Vagina (tissue), 2 donors: ENCODE data around the gene SLC1A5.
"Not testable (repeated sequence)": the region's sequence is repeated elsewhere in the genome, so short reads cannot be mapped to it uniquely, and the experiment has no call there.

ENCODE experiments used
- POLR2A ChIP-seq, 2 donors: fragments of 450-650 bp; IDR thresholded peaks; one replicate each; pipeline ENCODE4 v1.6.1; 2017; ENCODE audit warnings: antibody characterized with exemption in 2 of 2, mild to moderate bottlenecking in 2 of 2, moderate library complexity in 2 of 2
- POLR2AphosphoS5 ChIP-seq, 2 donors: sonication (generic); formaldehyde crosslinking; IDR thresholded peaks; one replicate each; pipeline ENCODE4 v1.9.0; 2017; ENCODE audit warnings: antibody characterized with exemption in 2 of 2, mild to moderate bottlenecking in 2 of 2, low read depth in 1 of 2; ENCODE audit not compliant: insufficient read depth in 1 of 2
- TF ChIP-seq, protein P1 (sequence below), 3 experiments: fragments of 450-650 bp in 2 of 3; fragments of 200-600 bp in 1 of 3; sonication (generic) in 1 of 3; IDR thresholded peaks; one replicate each; pipeline ENCODE4 v1.5.1; 2017 to 2019; ENCODE audit warnings: antibody characterized with exemption in 3 of 3, mild to moderate bottlenecking in 2 of 3, moderate library complexity in 2 of 3

DNA sequence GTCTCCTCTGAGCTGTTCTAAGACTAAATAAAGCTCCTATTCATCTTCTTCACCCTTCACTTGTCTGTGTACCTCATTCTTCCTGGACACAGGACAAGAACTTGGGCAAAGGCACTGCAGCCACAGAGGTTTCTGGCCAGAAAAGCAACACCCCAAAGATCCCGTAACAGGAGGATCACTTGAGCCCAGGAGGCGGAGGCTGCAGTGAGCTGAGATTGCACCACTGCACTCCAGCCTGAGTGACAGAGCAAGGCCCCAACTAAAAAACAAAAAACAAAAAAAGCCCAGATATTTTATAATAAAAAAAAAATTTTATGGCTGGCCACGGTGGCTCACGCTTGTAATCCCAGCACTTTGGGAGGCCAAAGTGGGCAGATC lies 34.0 kb upstream of the SLC1A5 start:
- not testable (repeated sequence) for TF ChIP-seq POLR2AphosphoS5 (IDR thresholded peaks at IDR 0.05; ENCODE audit: insufficient read depth in 1 of 2, low read depth in 1 of 2); POLR2A (IDR thresholded peaks at IDR 0.05)
- TF ChIP-seq, protein P1, sequence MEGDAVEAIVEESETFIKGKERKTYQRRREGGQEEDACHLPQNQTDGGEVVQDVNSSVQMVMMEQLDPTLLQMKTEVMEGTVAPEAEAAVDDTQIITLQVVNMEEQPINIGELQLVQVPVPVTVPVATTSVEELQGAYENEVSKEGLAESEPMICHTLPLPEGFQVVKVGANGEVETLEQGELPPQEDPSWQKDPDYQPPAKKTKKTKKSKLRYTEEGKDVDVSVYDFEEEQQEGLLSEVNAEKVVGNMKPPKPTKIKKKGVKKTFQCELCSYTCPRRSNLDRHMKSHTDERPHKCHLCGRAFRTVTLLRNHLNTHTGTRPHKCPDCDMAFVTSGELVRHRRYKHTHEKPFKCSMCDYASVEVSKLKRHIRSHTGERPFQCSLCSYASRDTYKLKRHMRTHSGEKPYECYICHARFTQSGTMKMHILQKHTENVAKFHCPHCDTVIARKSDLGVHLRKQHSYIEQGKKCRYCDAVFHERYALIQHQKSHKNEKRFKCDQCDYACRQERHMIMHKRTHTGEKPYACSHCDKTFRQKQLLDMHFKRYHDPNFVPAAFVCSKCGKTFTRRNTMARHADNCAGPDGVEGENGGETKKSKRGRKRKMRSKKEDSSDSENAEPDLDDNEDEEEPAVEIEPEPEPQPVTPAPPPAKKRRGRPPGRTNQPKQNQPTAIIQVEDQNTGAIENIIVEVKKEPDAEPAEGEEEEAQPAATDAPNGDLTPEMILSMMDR (IDR thresholded peaks at IDR 0.05): not testable (repeated sequence)
